Stimulated activated CD4-positive, alpha-beta T cell treated with anti-CD3 and anti-CD28 coated beads, Interleukin-1b, Interleukin-23, amount 100 ng/mL, for 4 hours (primary cell): ENCODE data around the gene KCNC2.
"Not testable (repeated sequence)": the region's sequence is repeated elsewhere in the genome, so short reads cannot be mapped to it uniquely, and the experiment has no call there.

Experiments used
- DNase-seq, 2 donors: peaks; one replicate each; pipeline ENCODE4 v3.0.0-alpha.2; 2020; ENCODE audit warnings: low read depth in 2 of 2

The KCNC2 gene

GRCh38 chr12:75209812-75210138 lies at the start of gene KCNC2:
Gene KCNC2 (minus strand): TSS chr12:75209839.
- no peak for DNase-seq

GRCh38 chr12:75259143-75259542 lies 49.5 kb upstream of the KCNC2 start:
- DNase-seq: no peak

GRCh38 chr12:75257510-75257909 lies 47.9 kb upstream of the KCNC2 start:
- no peak for DNase-seq

- DNase-seq: no peak
Observed at GRCh38 chr12:75245108-75245507, 35.5 kb upstream of the KCNC2 start.

- DNase-seq: no peak
Observed at GRCh38 chr12:75239987-75240386, 30.3 kb upstream of the KCNC2 start.

GRCh38 chr12:75236206-75236605 lies 26.6 kb upstream of the KCNC2 start:
- DNase-seq: no peak

GRCh38 chr12:75227132-75227531 lies 17.5 kb upstream of the KCNC2 start:
- no peak for DNase-seq

GRCh38 chr12:75212072-75212471 lies 2.4 kb upstream of the KCNC2 start:
- DNase-seq: no peak

- no peak for DNase-seq
Observed at GRCh38 chr12:75208856-75209811, 505 bp downstream of the KCNC2 start.

- no peak for DNase-seq
Observed at GRCh38 chr12:75207338-75208083, 2.1 kb downstream of the KCNC2 start.

- no peak for DNase-seq
Observed at GRCh38 chr12:75205558-75205957, 4.1 kb downstream of the KCNC2 start.

- DNase-seq: no peak
Observed at GRCh38 chr12:75196865-75197264, 12.8 kb downstream of the KCNC2 start.

- DNase-seq: no peak
Observed at GRCh38 chr12:75196408-75196807, 13.2 kb downstream of the KCNC2 start.

- DNase-seq: no peak
Observed at GRCh38 chr12:75194250-75194649, 15.4 kb downstream of the KCNC2 start.

GRCh38 chr12:75192196-75192595 lies 17.4 kb downstream of the KCNC2 start:
- DNase-seq: no peak

- DNase-seq: no peak
Observed at GRCh38 chr12:75190846-75191245, 18.8 kb downstream of the KCNC2 start.

- DNase-seq: not testable (repeated sequence)
Observed at GRCh38 chr12:75185881-75186280, 23.8 kb downstream of the KCNC2 start.

- DNase-seq: no peak
Observed at GRCh38 chr12:75184516-75184915, 25.1 kb downstream of the KCNC2 start.

GRCh38 chr12:75183967-75184366 lies 25.7 kb downstream of the KCNC2 start:
- DNase-seq: no peak

GRCh38 chr12:75177997-75178396 lies 31.6 kb downstream of the KCNC2 start:
- DNase-seq: no peak

GRCh38 chr12:75172611-75173010 lies 37.0 kb downstream of the KCNC2 start:
- DNase-seq: no peak

GRCh38 chr12:75170640-75171185 lies 38.9 kb downstream of the KCNC2 start:
- no peak for DNase-seq

- DNase-seq: no peak
Observed at GRCh38 chr12:75162845-75163244, 46.8 kb downstream of the KCNC2 start.
